GM10847 (cell line): ENCODE measurements around the gene DR1.

Experiments used
- POLR2A ChIP-seq: IDR thresholded peaks from 2 replicates; pipeline ENCODE4 v1.6.1; 2011; ENCODE audit not compliant: insufficient read length; ENCODE audit errors: extremely low read depth

Gene DR1

GRCh38 chr1:93415296-93415695, 69.6 kb downstream of the DR1 start:
- no peak for TF ChIP-seq POLR2A

- no peak for TF ChIP-seq POLR2A
Observed at GRCh38 chr1:93416183-93416582, 70.5 kb downstream of the DR1 start.
